Testis (tissue), 3 donors: ENCODE results near the gene UCHL5. TPM values are rescaled to one million over a fixed set of nuclear protein-coding genes. Genes with fewer than 3 reads are reported as not detected.
A peak's percentile ranks its signal among the peaks of the same experiment; 100 is the strongest.
"Not testable (repeated sequence)": the region's sequence is repeated elsewhere in the genome, so short reads cannot be mapped to it uniquely, and the experiment has no call there.

Experiments used
- DNase-seq: peaks from one replicate; pipeline ENCODE4 v3.0.0-alpha.2; 2019
- H3K27ac ChIP-seq, 2 donors: fragments of 200-600 bp; sonication (generic); one replicate each; pipeline ENCODE4 v1.5.1; 2019
- H3K27me3 ChIP-seq: fragments of 200-600 bp; sonication (generic); one replicate; pipeline ENCODE4 v1.5.1; 2019
- H3K36me3 ChIP-seq: fragments of 200-600 bp; sonication (generic); one replicate; pipeline ENCODE4 v1.5.1; 2017; ENCODE audit warnings: low read depth; ENCODE audit errors: missing control alignments
- H3K4me1 ChIP-seq: fragments of 200-600 bp; sonication (generic); one replicate; pipeline ENCODE4 v1.5.1; 2019
- H3K4me3 ChIP-seq, 2 donors: fragments of 200-600 bp; sonication (generic); one replicate each; pipeline ENCODE4 v1.5.1; 2017 to 2019
- H3K9me3 ChIP-seq: fragments of 200-600 bp; sonication (generic); one replicate; pipeline ENCODE4 v1.5.1; 2017
- POLR2A ChIP-seq: fragments of 450-650 bp; IDR thresholded peaks from one replicate; pipeline ENCODE4 v1.6.1; 2017; ENCODE audit warnings: antibody characterized with exemption, mild to moderate bottlenecking, moderate library complexity
- WGBS, 2 donors: methylation state at CpG; one replicate each; pipeline ENCODE4 v1.1.5; 2018; 5-methylcytosine and 5-hydroxymethylcytosine counted together
- intact Hi-C: fragments of 100-400 bp; cut with DNase I; formaldehyde crosslinking; loops from one replicate; pipeline ENCODE4 v1.15.1; 2023; ENCODE audit warnings: low total_unique reads
- polyA plus RNA-seq: library from polyadenylated mRNA; stranded (reverse); fragments of 350-450 nt; fragmentation: Illumina TruSeq; extraction: RNeasy Lipid Tissue Mini Kit (QIAGEN cat#74804); gene quantifications from one replicate; pipeline ENCODE4 v1.2.3, GENCODE V29; 2014; ENCODE audit warnings: low read depth, low replicate concordance; ENCODE audit not compliant: insufficient read depth
- total RNA-seq, 2 donors: library from RNA; depleted of rRNA; stranded (reverse); fragments of >200 nt; gene quantifications; one replicate each; pipeline ENCODE4 v1.2.3, GENCODE V29; 2016
- TF ChIP-seq, protein P1 (sequence below), 3 experiments: fragments of 450-650 bp in 2 of 3; fragments of 200-600 bp in 1 of 3; sonication (generic) in 1 of 3; IDR thresholded peaks; one replicate each; pipeline ENCODE4 v1.5.1; 2016 to 2019; ENCODE audit warnings: antibody characterized with exemption in 3 of 3, mild to moderate bottlenecking in 2 of 3, moderate library complexity in 1 of 3

UCHL5 gene
- total and polyA plus RNA-seq, 3 donors from 2014 or later: 17.9 to 55.5 (median 38.5) TPM

DNA sequence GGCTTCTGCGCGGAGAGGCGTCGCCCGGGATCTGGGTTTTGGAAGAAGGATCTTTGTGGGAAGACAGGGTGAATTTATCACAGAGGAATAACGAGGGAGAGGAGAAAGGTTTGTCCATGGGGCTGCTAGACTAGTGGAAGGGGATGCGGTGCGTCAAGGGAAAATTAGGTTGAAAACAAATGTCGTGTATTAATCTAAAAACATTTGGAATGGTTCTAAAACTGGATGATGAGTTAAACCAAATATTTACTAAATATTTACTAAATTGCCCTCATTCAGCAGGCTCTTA, 899 bp upstream of the UCHL5 start:
- H3K4me3 ChIP-seq: peak overlapping the region; percentile 91 to 96
- H3K9me3 ChIP-seq: no peaks in the 10 kb centered on the region
- no peaks in the 10 kb centered on the region for H3K27me3 ChIP-seq
- no peaks in the 10 kb centered on the region for H3K36me3 ChIP-seq
- peaks cover 21% of the 10 kb centered on the region for H3K4me1 ChIP-seq
- intact Hi-C loops: no loop called here
- TF ChIP-seq POLR2A: no peak
- TF ChIP-seq, protein P1, sequence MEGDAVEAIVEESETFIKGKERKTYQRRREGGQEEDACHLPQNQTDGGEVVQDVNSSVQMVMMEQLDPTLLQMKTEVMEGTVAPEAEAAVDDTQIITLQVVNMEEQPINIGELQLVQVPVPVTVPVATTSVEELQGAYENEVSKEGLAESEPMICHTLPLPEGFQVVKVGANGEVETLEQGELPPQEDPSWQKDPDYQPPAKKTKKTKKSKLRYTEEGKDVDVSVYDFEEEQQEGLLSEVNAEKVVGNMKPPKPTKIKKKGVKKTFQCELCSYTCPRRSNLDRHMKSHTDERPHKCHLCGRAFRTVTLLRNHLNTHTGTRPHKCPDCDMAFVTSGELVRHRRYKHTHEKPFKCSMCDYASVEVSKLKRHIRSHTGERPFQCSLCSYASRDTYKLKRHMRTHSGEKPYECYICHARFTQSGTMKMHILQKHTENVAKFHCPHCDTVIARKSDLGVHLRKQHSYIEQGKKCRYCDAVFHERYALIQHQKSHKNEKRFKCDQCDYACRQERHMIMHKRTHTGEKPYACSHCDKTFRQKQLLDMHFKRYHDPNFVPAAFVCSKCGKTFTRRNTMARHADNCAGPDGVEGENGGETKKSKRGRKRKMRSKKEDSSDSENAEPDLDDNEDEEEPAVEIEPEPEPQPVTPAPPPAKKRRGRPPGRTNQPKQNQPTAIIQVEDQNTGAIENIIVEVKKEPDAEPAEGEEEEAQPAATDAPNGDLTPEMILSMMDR (IDR thresholded peaks at IDR 0.05): no peak
- peak overlapping the region; percentile 95 to 97 for H3K27ac ChIP-seq
- 0 to 1% methylated on average over 7 to 9 of the region's 9 CpGs for WGBS, 2 donors
- no peak for DNase-seq

DNA sequence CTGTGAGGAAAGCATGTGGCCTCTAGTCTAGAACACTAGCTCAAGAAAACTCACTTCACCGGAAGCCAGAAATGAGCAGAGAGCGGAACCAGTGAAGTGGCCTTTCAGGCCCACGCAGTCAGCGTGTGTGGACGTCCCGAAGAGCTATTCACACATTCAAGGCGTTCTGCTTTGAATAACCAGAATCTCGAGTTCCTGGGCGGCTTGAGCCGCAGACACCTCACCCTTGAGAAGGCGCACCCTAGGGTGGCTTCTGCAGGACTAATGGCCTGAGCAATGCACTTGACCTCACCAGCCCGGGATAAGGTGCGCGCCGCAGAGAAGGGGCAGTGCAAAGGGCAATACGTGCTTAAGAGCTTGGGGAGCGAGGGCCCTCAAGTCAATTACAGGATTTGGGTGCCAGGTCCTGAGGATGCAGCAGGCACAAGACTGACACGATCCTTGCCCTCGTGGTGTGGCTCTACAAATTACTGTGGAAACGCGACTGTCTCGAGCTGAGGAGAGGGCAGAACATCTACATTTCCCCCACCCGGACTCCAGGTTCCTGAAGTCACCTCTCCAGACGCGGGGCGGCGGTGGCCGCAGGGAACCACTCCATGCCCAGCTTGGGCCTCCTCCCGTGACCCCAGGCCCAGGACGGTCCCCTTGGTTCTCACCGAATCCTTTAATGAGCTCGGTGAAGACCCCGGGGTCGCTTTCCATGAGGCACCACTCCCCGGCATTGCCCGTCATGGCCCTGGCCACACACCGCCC, 455 bp downstream of the UCHL5 start:
- Histone ChIP-seq H3K9me3 (no peaks in the 10 kb centered on the region), H3K27ac (peak overlapping the region; percentile 95 to 97), H3K27me3 (no peaks in the 10 kb centered on the region), H3K4me1 (peaks cover 21% of the 10 kb centered on the region), H3K36me3 (no peaks in the 10 kb centered on the region), H3K4me3 (peak overlapping the region; percentile 91 to 96)
- DNase-seq: peak; percentile 54
- intact Hi-C loops: loop anchor here (1.0 kb wide), 1 partner anchor 64 kb away; the partner anchor contains the start of gene CDC73
- TF ChIP-seq, protein P1 (IDR thresholded peaks at IDR 0.05): no peak
- TF ChIP-seq POLR2A: no peak
- 0 to 1% methylated on average over 21 to 37 of the region's 37 CpGs for WGBS, 2 donors

DNA sequence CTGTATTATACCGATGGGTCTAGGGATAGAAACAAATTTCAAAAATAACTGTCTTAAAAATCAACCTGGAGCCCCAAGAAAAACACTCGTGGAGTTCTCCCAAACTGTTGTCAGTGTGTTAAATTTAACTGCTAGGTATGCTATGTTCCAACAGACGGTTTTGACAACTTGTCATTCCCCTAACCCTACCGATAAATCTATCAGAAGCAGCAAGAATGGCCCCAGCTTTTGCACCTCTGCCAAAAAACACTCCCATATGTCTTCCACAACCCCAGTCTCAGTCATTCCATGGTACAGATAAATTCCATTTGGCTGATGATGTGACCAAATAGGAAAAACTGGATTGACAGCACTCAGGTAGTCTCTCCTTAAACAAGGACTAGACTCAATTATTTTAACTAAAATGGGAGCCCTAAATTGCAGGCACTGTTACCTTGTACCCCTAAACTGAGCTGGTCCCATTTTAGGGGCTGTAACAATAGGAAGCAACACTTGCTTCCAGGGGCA, 4.9 kb downstream of the UCHL5 start:
- no peaks in the 10 kb centered on the region for H3K27me3 ChIP-seq
- TF ChIP-seq, protein P1 (IDR thresholded peaks at IDR 0.05): no peak
- no peak for TF ChIP-seq POLR2A
- H3K9me3 ChIP-seq: no peaks in the 10 kb centered on the region
- intact Hi-C loops: no loop called here
- no peak overlapping the region for H3K4me3 ChIP-seq
- no peak for DNase-seq
- no peak overlapping the region for H3K27ac ChIP-seq
- peaks cover 8% of the 10 kb centered on the region for H3K4me1 ChIP-seq
- WGBS, 2 donors: 91 to 92% methylated on average over 4 of the region's 4 CpGs
- H3K36me3 ChIP-seq: no peaks in the 10 kb centered on the region

DNA sequence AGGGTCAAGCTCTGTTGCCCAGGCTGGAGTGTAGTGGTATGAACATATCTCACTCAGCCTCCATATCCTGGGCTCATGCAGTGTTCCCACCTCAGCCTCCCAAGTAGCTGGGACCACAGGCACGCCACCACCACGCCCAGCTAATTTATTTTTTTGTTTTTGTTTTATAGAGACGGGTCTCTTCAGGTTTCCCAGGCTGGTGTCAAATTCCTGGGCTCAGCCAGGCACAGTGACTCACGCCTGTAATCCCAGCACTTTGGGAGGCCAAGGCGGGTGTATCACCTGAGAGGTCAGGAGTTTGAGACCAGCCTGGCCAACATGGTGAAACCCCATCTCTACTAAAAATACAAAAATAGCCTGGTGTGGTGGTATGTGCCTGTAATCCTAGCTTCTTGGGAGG, 10.2 kb downstream of the UCHL5 start:
- H3K9me3 ChIP-seq, H3K4me1 ChIP-seq, intact Hi-C loops, H3K27me3 ChIP-seq, H3K4me3 ChIP-seq, H3K36me3 ChIP-seq, DNase-seq: not testable (repeated sequence)
- peak overlapping the region in 1 of 2 donors; percentile 19 for H3K27ac ChIP-seq
- WGBS, 2 donors: 87 to 96% methylated on average over 5 of the region's 5 CpGs

DNA sequence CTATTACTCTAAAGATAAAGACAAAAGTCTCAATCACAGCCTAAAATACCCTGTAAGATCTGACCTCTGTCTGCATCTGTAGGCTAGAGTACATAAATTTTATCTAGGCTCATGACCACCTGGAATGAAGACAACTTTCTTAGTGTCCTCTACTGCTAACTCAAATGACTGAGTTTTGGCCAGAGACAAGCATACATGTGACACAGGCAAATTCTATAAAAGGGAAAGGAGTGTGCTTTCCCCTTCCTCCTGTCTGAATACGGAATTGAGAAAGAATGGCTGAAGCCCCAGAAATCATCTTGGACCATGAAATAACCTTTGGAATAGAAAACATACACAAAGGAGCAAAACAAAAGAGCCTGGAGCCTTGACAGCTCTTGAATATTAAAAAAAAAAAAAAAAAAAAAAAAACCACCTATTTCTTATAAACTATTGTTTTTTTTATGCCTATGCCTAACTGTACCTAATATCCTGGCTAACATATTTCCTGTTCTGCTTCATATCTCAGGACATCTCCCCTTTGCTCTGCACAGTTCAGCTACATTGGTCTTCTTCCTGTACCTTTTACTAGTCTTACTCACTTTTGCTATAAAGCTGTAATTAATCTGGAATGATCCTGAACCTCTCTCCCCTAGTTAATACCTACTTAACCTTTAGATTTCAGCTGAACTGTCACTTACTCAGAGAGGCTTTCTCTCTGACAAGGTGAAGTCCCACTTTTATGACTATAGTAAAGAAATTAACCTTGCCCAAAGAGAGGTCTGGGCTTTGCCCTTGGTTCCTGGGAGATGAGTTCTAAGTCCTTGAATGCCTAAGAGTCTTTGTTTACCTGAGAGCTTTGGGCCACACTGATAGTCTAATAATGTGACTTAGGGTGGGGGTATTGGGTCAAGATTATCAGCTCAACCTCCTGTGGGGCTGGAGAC, 16.1 kb downstream of the UCHL5 start:
- no peak overlapping the region for H3K27ac ChIP-seq
- intact Hi-C loops: no loop called here
- no peaks in the 10 kb centered on the region for H3K27me3 ChIP-seq
- 76 to 100% methylated on average over 1 of the region's 1 CpG for WGBS, 2 donors
- no peaks in the 10 kb centered on the region for H3K9me3 ChIP-seq
- TF ChIP-seq POLR2A: no peak
- TF ChIP-seq, protein P1 (IDR thresholded peaks at IDR 0.05): no peak
- H3K4me3 ChIP-seq: no peak overlapping the region
- H3K36me3 ChIP-seq: no peaks in the 10 kb centered on the region
- no peak for DNase-seq
- no peaks in the 10 kb centered on the region for H3K4me1 ChIP-seq
